ENCODE data around the gene LGI4. TPM values are rescaled to one million over a fixed set of nuclear protein-coding genes. Genes with fewer than 3 reads are reported as not detected.
A peak's percentile ranks its signal among the peaks of the same experiment; 100 is the strongest.

The LGI4 gene
- total RNA-seq, 2 experiments from 2014 or later = 1.1 to 1.7 TPM

DNA sequence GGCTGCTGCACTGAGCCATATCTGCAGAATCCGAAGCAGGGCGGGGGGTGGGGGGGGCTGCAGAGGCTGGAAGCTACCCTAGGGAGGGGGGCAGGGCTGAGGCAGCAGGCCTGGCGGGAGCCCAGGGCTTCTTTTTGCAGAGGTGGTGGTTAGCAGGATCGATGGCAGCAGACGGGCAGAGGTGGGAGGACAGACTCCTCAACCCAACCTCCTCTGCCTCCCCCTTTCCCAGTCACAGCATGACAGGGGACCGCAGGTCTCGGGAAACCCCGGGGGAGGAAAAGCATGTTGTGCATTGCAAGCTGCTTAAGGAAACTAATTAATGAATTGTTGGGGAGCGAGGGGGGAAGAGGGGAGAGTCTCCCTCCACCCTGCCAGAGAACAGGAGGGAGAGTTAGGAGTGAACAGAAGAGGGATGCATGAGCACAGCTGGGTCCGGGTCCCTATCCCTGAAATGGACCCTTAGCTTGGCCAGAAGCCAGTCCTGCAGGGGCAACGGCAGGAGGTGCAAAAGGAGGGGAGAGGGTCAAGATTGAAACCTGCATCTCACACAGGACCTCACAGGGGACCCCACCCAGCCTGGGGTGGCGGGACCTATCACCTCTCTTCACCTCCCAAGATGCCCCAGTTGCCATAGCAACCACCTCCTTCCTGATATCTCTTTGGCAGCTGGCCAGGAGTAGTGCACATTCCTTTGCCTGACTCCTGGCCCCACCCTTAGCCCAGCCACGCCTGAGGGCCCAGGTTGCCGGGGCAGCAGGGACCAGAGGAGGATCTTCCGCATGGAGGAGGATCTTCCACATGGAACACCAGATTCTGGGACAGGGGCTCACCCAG is 10.0 kb upstream of the LGI4 start:
- Mint-ChIP-seq H3K4me1 (ENCODE audit: low read depth) (peaks cover 30% of the 10 kb centered on the region), H3K9me3 (no peaks in the 10 kb centered on the region), H3K36me3 (ENCODE audit: low read depth) (no peaks in the 10 kb centered on the region), H3K4me3 (no peak overlapping the region), H3K27me3 (ENCODE audit: low read depth) (peaks cover 4% of the 10 kb centered on the region), H3K27ac (no peak overlapping the region)
- peak; percentile 33 for DNase-seq
- intact Hi-C loops (cut with micrococcal nuclease) = no loop called here
- CTCF ChIA-PET = interaction anchor here (0.6 to 4.0 kb wide), 5 partner anchors 8 to 172 kb away, joined by 3 to 35 read pairs (median 3); partner anchors contain the start of gene FXYD5

DNA sequence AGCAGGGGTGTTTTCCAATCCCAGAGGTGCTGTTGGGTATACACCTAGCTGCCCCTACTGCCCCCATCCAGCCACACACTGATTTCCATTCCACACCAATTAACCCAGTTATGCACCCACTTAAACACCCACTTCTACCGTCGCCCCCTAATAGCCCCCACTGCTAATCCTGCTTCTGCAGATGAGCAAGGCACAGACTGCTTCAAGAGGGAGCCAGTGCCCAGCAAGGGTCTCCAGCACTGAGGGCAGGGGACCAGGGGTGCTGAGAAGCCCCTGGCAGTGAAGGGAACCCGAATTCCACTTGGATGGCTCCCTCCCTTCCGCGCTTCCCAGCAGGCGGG is 9.4 kb upstream of the LGI4 start:
- no peaks in the 10 kb centered on the region for H3K36me3 Mint-ChIP-seq (ENCODE audit: low read depth)
- no peak overlapping the region for H3K27ac Mint-ChIP-seq
- intact Hi-C loops (cut with micrococcal nuclease) = no loop called here
- no peak for DNase-seq
- peaks cover 30% of the 10 kb centered on the region for H3K4me1 Mint-ChIP-seq (ENCODE audit: low read depth)
- no peaks in the 10 kb centered on the region for H3K9me3 Mint-ChIP-seq
- H3K4me3 Mint-ChIP-seq = no peak overlapping the region
- CTCF ChIA-PET = interaction anchor here (4.0 kb wide), 1 partner anchor 9 kb away, joined by 35 read pairs; the partner anchor contains the start of gene FXYD5
- H3K27me3 Mint-ChIP-seq (ENCODE audit: low read depth) = peaks cover 4% of the 10 kb centered on the region

DNA sequence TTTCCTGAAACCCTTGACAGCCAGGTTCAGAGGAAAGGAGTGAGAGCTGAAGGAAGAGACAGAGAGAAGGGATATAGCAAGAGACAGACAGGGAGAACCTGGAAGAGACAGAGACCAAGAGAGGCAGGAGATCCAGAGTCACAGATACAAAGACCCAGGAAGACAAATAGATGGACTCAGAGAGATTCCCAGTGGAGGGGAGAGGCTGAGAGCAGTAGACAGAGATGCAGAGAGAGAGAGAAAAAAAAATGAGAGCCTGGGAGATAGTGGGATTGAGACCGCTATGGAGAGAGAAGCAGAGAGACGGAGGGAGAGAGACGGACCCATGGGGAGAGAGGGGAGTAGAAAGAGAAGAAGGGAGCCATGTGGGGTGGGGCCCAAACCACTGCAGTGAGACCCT is 9.0 kb upstream of the LGI4 start:
- Mint-ChIP-seq H3K4me1 (ENCODE audit: low read depth) (peaks cover 30% of the 10 kb centered on the region), H3K27ac (no peak overlapping the region), H3K36me3 (ENCODE audit: low read depth) (no peaks in the 10 kb centered on the region), H3K9me3 (no peaks in the 10 kb centered on the region), H3K27me3 (ENCODE audit: low read depth) (peaks cover 4% of the 10 kb centered on the region), H3K4me3 (no peak overlapping the region)
- intact Hi-C loops (cut with micrococcal nuclease) = loop anchor here (1.0 kb wide), 1 partner anchor 125 kb away; no protein-coding TSS in a partner anchor
- CTCF ChIA-PET = interaction anchor here (0.6 to 4.0 kb wide), 4 partner anchors 9 to 100 kb away, joined by 3 to 35 read pairs (median 6); partner anchors contain the start of gene FXYD5
- no peak for DNase-seq

DNA sequence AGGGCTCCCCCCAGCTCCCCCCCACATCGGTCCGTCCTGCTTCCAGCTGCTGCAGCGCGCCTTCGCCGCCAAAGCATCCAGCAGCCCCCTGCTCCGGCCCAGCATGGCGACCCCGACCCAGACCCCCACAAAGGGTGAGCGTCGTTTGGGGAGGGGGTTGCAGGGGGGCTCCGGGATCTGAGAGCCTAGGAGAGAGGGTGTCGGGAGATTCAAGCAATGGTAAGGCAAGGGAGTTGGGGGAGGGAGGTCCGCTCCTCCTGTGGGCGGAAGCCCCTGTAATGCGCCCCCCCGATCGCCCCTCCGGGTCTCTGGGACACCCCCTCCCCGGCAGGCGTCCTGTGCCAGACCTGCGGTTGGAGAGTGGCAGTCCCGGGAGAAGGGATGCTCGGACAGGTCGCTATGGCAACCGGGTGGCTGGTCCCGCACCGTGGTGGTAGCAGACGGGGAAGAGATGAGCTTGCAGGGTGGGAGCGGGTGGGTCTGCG is 8.4 kb upstream of the LGI4 start, which contains the start of gene FXYD7:
FXYD7 (plus strand) TSS at position 25 of the 485 bp plus-strand sequence; CDS start at position 104, 79 bp downstream.
- Mint-ChIP-seq H3K9me3 (no peaks in the 10 kb centered on the region), H3K27me3 (ENCODE audit: low read depth) (peaks cover 4% of the 10 kb centered on the region), H3K27ac (no peak within 1 kb of the TSS), H3K36me3 (ENCODE audit: low read depth) (no peaks in the 10 kb centered on the region), H3K4me3 (peak within 1 kb of the TSS; percentile 74), H3K4me1 (ENCODE audit: low read depth) (peaks cover 30% of the 10 kb centered on the region)
- intact Hi-C loops (cut with micrococcal nuclease) = loop anchor here (1.0 kb wide), 1 partner anchor 126 kb away; no protein-coding TSS in a partner anchor
- no peak for DNase-seq
- CTCF ChIA-PET = interaction anchor here (0.6 to 4.0 kb wide), 6 partner anchors 10 to 123 kb away, joined by 3 to 35 read pairs (median 6); partner anchors contain the start of gene FXYD5

DNA sequence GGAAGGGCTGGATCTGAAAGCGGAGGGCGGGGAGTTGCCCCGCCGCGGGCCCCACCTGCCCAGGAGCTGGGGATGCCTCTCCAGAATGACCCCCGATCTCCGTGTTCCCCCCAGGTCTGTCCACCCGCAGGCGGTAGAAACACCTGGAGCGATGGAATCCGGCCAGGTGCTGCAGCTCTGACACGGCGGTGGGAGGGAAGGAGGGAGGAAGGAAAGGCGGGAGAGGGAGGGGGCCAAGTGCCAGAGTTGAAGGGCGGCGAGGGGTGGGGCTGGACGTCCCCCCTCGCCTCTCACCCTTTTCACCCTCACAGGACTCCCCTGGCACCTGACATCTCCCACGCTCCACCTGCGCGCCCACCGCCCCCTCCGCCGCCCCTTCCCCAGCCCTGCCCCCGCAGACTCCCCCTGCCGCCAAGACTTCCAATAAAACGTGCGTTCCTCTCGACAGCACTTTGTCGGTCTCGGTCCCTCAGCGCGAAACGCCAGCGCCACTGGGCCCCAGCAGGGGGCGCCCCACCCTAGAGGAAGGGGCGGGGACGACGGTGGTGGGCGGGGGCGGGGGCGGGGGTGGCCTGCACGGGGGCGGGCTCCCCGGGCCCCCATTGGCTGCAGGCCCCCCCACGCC is 7.9 kb upstream of the LGI4 start:
- no peaks in the 10 kb centered on the region for H3K9me3 Mint-ChIP-seq
- peak; percentile 76 for DNase-seq
- H3K27ac Mint-ChIP-seq = no peak overlapping the region
- intact Hi-C loops (cut with micrococcal nuclease) = loop anchor here (1.0 kb wide), 1 partner anchor 127 kb away; no protein-coding TSS in a partner anchor
- no peaks in the 10 kb centered on the region for H3K36me3 Mint-ChIP-seq (ENCODE audit: low read depth)
- peak overlapping the region; percentile 74 for H3K4me3 Mint-ChIP-seq
- CTCF ChIA-PET = interaction anchor here (0.6 to 4.0 kb wide), 19 partner anchors 10 to 190 kb away, joined by 3 to 35 read pairs (median 4); partner anchors contain the start of gene FXYD5
- H3K4me1 Mint-ChIP-seq (ENCODE audit: low read depth) = peaks cover 30% of the 10 kb centered on the region
- peaks cover 4% of the 10 kb centered on the region for H3K27me3 Mint-ChIP-seq (ENCODE audit: low read depth)

DNA sequence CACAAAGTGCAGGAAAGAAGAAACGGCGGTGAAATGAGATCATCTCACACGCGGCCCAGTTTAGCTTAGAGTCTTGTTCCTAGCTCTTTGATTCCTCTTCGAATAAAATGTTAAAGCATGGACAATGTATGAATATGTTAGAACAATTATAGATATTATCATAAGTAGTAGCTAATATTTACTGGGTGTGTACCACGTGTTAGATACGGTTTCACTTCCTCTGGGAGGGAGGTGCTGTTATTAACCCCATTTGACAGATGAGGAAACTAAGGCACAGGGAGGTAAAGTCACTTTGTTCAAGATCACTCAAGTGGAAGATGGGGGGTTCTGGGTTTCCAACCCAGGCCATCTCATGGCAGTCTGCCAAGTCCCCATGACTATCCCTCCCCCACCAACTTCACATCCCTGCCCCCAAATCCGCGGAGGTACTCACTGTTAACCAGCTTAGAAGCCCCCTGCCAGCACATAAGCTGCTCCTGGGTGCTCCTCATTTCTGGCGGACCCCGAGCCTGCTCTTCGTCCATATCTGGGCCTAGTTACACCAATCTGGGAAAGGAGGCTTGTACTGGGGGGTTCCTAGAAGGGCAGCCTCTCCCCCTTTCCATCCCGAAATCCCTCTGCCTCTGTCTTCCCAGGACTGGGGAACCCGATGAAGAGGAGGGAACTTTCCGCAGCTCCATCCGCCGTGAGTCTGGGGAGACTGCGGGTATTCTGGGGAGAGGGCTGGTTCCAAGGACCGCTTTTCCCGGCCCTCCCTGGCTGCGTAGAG is 7.2 kb upstream of the LGI4 start:
- no peak for DNase-seq

DNA sequence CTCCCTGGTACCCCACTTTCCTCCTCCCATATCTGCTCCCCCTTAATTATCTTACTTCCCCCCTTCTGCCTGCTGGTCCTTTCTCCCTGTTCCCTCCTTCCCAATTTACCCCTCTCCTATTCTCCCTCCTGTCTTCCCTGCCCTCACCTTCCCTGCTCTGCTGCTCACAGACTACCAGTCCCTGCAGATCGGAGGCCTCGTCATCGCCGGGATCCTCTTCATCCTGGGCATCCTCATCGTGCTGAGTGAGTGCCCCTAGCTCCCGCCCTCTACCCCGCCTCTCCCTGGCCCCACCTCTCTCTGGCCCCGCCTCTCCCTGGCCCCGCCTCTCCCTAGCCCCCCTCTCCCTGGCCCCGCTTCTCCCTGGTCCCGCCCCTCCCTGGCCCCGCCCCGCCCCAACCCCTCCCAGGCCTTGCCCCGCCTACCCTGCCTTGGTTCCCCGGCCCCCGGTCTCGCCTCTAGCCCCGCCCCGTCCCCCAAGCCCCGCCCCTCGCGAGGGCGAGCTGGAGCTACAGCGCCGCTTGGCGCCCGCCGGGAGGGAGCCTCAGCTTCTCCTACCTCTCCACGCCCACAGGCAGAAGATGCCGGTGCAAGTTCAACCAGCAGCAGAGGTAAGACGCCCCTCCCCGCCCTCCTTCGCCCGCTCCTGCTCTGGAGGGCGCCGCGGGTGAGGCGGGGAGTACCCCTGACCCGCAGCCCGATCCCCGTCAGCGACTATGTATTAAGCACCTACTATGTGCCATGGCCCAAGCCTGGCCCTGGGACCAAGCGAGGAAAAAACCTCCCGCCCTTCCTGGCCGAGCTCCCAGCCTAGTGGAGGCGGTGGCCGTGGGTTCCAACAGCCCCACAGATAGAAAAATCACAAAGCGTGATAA is 6.3 kb upstream of the LGI4 start:
- Mint-ChIP-seq H3K27ac (no peak overlapping the region), H3K9me3 (no peaks in the 10 kb centered on the region), H3K4me3 (peak overlapping the region; percentile 74), H3K4me1 (ENCODE audit: low read depth) (peaks cover 30% of the 10 kb centered on the region), H3K36me3 (ENCODE audit: low read depth) (no peaks in the 10 kb centered on the region), H3K27me3 (ENCODE audit: low read depth) (peaks cover 4% of the 10 kb centered on the region)
- intact Hi-C loops (cut with micrococcal nuclease) = loop anchor here (1.0 to 2.0 kb wide), 7 partner anchors 14 to 168 kb away; partner anchors contain the start of gene FXYD3
- peak; percentile 98 for DNase-seq
- CTCF ChIA-PET = interaction anchor here (0.5 to 4.0 kb wide), 23 partner anchors 9 to 347 kb away, joined by 3 to 35 read pairs (median 5); partner anchors contain the start of genes FXYD3 and FXYD5

More for the DNA sequence above, 7.2 kb upstream of the LGI4 start:
- CTCF ChIA-PET = interaction anchor here (0.5 to 4.0 kb wide), 25 partner anchors 8 to 191 kb away, joined by 3 to 35 read pairs (median 5); partner anchors contain the start of genes FXYD3 and FXYD5
- no peak overlapping the region for H3K27ac Mint-ChIP-seq
- H3K9me3 Mint-ChIP-seq = no peaks in the 10 kb centered on the region
- peaks cover 4% of the 10 kb centered on the region for H3K27me3 Mint-ChIP-seq (ENCODE audit: low read depth)
- intact Hi-C loops (cut with micrococcal nuclease) = loop anchor here (1.0 to 2.0 kb wide), 7 partner anchors 13 to 169 kb away; partner anchors contain the start of gene FXYD3
- H3K4me1 Mint-ChIP-seq (ENCODE audit: low read depth) = peaks cover 30% of the 10 kb centered on the region
- H3K36me3 Mint-ChIP-seq (ENCODE audit: low read depth) = no peaks in the 10 kb centered on the region
- H3K4me3 Mint-ChIP-seq = peak overlapping the region; percentile 74

DNA sequence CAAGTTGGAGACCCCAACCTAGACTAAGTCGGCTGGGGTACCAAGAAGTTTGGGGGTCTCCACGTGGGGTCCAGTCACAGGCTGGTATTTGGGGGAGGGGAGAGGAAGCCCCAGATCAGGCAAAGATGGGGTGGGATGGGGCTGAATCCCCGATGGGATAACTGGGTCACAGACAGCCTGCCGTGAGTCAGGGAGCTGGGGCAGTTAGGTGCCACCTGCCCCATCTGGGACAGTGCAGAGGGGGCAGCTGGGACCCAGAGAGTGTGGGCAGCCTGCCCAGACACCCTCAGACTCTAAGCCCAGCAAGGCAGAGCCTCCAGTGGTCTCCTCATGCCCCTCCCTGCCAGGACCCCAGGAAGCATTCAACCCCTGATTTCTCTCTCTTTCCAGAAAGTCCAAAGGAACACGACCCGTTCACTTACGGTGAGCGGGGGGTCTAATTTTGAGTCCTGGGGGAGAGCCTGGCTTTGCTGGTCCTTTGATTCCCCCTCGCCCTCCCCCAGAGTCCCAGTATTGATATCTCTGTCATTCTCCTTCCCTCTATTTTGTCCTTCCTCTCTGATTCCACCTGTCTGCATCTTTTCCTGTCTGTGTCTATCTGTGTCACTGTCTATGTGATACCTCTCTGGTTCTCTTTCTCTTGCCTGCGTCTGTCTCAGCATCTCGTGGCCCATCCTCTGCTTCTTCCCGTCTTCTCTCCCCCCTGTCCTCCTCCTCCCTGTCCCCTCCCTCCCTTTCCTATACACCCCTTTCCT is 5.5 kb upstream of the LGI4 start:
- no peak overlapping the region for H3K4me3 Mint-ChIP-seq
- H3K27me3 Mint-ChIP-seq (ENCODE audit: low read depth) = peaks cover 4% of the 10 kb centered on the region
- H3K9me3 Mint-ChIP-seq = no peaks in the 10 kb centered on the region
- intact Hi-C loops (cut with micrococcal nuclease) = loop anchor here (2.0 kb wide), 2 partner anchors 26 to 168 kb away; partner anchors contain the start of gene FXYD3
- CTCF ChIA-PET = interaction anchor here (1.1 to 2.3 kb wide), 3 partner anchors 25 to 74 kb away, joined by 3 to 20 read pairs (median 8); partner anchors contain the start of gene FXYD3
- H3K36me3 Mint-ChIP-seq (ENCODE audit: low read depth) = no peaks in the 10 kb centered on the region
- no peak for DNase-seq
- H3K4me1 Mint-ChIP-seq (ENCODE audit: low read depth) = peaks cover 30% of the 10 kb centered on the region
- H3K27ac Mint-ChIP-seq = no peak overlapping the region

DNA sequence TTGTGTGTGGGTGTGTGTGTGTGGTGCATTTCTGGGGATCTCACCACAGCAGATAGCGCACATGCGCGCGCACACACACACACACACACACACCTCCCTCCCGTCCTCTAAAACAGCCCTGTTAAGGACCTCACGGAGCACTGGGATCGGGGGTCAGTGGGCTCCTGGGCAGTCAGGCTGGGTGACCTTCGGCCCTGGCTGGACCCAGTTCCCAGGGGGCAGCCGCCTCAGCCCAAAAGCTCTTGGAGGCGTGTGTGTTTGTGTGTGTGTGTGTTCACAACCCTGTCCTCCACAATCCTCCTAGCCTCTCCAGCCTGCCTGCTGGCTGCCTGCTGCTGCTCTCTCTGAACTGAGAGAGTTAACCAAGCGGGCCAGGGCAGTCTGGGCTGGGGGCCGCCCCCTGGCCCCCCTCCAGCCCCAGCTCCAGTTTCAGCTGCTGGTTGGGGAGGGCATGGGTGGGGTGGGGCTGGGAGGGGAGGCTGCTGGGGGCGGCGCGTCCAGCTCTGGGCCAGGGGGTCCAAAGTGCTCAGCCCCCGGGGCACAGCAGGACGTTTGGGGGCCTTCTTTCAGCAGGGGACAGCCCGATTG is 3.5 kb upstream of the LGI4 start, which contains the start of gene FXYD1:
FXYD1 (plus strand) TSS at position 520 of the 588 bp plus-strand sequence. CDS start 1,256 bp downstream, outside the sequence.
- Mint-ChIP-seq H3K9me3 (no peaks in the 10 kb centered on the region), H3K27me3 (ENCODE audit: low read depth) (no peaks in the 10 kb centered on the region), H3K36me3 (ENCODE audit: low read depth) (no peaks in the 10 kb centered on the region), H3K4me1 (ENCODE audit: low read depth) (peaks cover 18% of the 10 kb centered on the region), H3K4me3 (no peak within 1 kb of the TSS), H3K27ac (no peak within 1 kb of the TSS)
- intact Hi-C loops (cut with micrococcal nuclease) = no loop called here
- no peak for DNase-seq
- CTCF ChIA-PET = interaction anchor here (1.1 kb wide), 1 partner anchor 11 kb away, joined by 3 read pairs; no protein-coding TSS in a partner anchor
